GM12801 (cell line): Measurements from ENCODE around the gene MAL.

Experiments
- CTCF ChIP-seq: IDR thresholded peaks from one replicate; pipeline ENCODE4 v1.5.1; 2011; ENCODE audit warnings: control low read depth; ENCODE audit not compliant: insufficient read length; ENCODE audit errors: extremely low read depth

The MAL gene

GRCh38 chr2:95058989-95059641, 33.6 kb downstream of the MAL start:
- TF ChIP-seq CTCF = no peak

GRCh38 chr2:95059656-95060370, 34.3 kb downstream of the MAL start:
- no peak for TF ChIP-seq CTCF

GRCh38 chr2:95060446-95061118, 35.1 kb downstream of the MAL start:
- TF ChIP-seq CTCF = no peak

GRCh38 chr2:95061119-95061512, 35.6 kb downstream of the MAL start:
- no peak for TF ChIP-seq CTCF

DNA sequence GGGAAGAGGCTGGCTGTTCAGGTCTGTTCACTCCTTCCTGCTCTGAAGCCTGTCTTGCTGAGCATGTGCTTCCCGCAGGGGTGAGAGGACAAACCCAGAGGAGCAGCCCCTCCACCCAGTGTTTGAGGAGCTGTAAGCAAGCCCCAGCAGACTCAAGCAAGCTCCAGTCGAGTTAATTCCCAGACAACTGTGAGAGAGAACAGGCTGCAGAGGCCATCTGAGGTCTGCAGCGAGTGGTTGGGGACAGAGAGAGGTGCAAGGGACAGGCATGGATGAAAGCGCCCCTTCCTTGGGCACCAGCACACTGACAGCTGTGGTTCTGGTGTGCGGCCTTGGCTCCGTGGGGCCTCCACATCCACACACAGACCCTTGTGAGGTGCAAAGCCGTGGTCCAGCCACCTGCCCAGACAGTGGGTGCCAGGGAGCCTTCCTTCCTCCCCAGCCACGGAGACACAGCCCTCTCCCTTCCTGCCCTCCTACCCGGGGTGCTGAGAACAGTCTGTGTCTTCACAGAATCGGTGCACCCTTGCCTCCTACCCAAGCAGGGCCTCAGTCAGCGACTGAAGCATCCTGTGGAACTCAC, 36.2 kb downstream of the MAL start:
- no peak for TF ChIP-seq CTCF

DNA sequence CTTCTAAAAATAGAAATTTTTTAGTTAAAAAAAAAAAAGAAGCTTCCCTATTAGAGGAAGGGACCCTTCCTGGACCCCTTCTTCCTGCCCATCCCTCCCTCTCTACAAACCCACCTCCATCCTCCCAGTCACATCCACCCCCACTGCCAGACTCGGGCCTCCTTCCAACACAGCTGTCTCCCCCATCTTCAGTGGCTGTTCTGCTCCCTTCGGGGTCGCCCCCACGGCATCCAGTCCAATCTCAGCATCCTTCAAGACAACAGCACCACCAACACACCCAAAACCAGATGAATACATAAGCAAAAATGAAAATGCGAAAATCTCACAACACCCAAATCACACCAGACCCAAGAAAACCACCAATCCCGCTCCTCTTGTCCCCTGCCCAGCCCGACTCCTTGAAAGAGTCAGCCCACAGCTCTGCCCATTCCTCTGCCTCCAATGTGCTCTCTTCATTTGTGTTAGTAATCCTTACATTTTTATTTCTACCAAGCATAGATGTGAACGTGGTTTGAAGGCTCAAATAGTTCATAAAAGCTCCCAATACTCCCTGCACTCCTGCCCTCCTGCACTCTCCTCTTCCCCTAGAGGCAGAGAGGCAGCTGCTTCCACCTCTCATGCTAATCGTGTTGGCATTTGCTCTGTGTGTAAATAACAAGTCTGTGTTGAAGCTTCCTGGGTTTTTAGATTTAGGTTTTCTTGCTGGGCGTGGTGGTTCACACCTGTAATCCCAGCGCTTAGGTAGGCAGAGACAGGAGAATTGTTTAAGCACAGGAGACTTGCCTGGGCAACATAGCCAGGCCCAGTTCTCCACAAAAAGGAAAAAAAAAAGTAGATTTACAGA, 37.0 kb downstream of the MAL start:
- no peak for TF ChIP-seq CTCF
